Stimulated activated CD4-positive, alpha-beta T cell treated with anti-CD3 and anti-CD28 coated beads, TNF-alpha, amount 100 ng/mL, for 4 hours (primary cell): ENCODE measurements around the gene CNIH4.
"Not testable (repeated sequence)": the region's sequence is repeated elsewhere in the genome, so short reads cannot be mapped to it uniquely, and the experiment has no call there.

ENCODE experiments used
- DNase-seq, 3 experiments: peaks; one replicate each; pipeline ENCODE4 v3.0.0-alpha.2; 2020; ENCODE audit warnings: low read depth in 3 of 3

Gene CNIH4

DNA sequence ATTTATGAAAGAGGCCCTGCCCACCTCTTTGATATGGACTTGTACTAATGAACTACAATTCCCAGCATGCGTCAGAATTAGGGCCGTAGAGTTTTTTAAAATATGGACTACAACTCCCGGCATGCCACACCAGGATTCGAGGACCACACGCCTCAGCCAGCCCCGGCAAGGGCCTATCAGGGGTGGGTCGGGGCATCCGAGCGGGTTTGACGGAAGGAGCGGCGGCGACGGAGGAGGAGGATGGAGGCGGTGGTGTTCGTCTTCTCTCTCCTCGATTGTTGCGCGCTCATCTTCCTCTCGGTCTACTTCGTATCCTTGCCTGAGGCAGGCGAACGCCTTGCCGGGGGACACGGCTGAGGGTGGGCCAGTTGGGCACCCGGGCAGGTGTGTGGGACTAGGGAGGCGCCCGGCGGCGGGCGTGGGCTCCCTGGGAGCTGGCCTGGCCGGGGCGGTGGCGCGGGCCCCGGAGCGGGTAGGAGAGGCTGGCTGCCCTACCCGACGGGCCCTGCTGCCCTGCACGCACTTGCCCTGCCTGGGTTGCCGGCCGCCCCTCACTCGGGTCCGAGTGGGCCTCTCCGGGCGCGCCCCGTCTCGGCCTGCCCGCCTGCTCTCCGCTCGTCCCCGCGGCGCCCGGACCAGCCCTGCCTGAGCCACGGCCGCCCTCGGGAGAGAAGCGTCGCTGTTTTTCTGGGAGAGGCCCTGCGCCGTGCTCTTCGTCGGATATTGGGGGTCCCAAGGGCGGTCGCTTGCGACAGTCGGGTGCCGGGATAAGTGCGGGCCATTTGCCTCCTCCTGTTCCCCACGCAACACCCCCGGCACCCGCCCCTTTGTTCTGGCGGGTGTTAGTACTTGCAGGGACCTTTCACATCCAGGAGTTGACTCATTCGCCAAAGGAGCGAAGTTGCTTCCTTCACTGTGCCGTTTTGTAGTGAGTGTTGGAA lies at the start of gene CNIH4:
TSS of gene CNIH4 (plus strand) at position 195 of the 941 bp plus-strand sequence. CDS start at position 241, 46 bp downstream.
- peak; percentile 64 to 83 (median 78) for DNase-seq

- DNase-seq = no peak
These were observed 48.6 kb upstream of the CNIH4 start for GRCh38 chr1:224308064-224308463.

DNA sequence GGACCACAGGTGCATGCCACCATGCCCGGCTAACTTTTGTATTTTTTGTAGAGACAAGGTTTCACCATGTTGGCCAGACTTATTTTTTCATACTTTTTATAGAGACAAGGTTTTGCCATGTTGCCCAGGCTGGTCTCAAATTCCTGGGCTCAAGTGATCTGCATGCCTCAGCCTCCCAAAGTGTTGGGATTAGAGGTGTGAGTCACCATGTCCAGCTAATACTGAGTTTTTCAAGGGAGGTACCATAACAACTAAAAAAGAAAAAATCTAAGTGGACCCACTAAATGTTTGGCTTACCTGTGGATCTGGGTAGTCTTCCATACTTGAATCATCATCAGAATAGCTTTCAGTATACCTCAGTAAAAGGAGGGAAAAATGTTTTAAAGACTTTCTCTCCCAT lies 45.2 kb upstream of the CNIH4 start:
- not testable (repeated sequence) for DNase-seq

GRCh38 chr1:224312025-224312424 lies 44.7 kb upstream of the CNIH4 start:
- DNase-seq = no peak

DNA sequence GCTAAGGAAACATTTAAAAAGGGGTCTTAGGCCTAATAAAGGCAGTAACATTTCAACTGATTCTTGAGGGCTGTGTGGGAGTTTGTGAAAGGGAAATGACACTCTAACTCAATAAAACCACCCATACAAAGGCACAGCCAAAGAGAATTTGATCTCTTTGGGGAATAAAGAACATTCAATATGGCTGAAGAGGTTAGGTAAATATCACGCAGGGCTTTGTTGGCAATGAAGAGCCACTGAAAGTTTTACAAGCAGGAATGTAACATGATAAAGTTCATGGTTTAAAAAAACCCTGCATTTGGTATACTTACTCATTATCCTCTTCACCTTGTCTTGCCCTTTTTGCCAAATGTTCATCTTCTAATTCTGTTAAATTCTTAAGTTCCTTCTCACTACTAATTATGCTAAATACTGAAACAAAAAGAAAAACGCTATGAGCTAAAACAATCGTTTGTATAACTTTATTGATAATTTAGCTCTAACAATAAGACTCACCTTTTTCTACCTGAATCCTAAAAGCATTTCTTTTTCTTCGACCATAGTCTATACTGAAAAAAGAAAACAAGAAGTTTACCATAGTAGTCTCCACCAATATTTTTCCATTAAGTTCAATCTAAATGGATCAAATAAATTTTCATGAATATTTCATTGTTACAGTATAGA lies 39.2 kb upstream of the CNIH4 start:
- no peak for DNase-seq

- DNase-seq = no peak
These were observed 35.0 kb upstream of the CNIH4 start for GRCh38 chr1:224321706-224322105.

GRCh38 chr1:224325959-224326358 lies 30.7 kb upstream of the CNIH4 start:
- no peak for DNase-seq

DNA sequence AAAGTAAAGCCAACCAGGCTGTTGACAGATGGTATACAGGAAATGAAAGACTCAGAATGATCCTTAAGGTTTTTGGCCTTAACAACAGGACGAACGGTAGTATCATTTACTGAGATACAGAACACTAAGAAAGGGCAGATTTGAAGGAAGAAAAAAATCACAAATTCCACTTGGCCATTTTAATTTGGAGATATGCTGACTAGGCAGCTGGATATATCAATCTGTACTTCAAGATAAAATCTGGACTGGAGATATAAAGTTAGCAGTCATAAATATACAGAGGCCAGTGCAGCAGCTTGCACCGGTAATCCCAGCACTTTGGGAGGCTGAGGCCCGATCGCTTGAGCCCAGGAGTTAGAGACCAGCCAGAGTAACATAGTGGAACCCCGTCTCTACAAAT lies 28.0 kb upstream of the CNIH4 start:
- DNase-seq = no peak

- DNase-seq = no peak
These were observed 27.2 kb upstream of the CNIH4 start for GRCh38 chr1:224329484-224329841.

- DNase-seq = peak; percentile 55 to 63 (median 61)
These were observed 26.6 kb upstream of the CNIH4 start, which contains the start of gene NVL for GRCh38 chr1:224329842-224330753. NVL (minus strand) TSS chr1:224330172; CDS start chr1:224330127, 45 bp downstream.

DNA sequence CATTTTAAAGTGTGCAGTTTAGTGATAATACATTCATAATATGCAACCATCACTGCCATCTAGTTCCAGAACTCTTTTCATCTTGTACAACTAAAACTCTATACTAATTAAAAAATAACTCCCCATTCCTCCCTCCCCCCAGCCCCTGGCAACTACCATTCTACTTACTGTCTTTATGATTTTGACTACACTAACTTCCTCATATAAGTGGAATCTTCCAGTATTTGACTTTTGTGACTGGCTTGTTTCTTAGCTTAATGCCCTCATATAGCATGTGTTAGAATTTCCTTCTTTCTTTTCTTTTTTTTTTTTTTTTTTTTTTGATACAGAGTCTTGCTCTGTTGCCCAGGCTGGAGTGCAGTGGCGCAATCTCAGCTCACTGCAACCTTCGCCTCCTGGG lies 25.4 kb upstream of the CNIH4 start:
- no peak for DNase-seq

DNA sequence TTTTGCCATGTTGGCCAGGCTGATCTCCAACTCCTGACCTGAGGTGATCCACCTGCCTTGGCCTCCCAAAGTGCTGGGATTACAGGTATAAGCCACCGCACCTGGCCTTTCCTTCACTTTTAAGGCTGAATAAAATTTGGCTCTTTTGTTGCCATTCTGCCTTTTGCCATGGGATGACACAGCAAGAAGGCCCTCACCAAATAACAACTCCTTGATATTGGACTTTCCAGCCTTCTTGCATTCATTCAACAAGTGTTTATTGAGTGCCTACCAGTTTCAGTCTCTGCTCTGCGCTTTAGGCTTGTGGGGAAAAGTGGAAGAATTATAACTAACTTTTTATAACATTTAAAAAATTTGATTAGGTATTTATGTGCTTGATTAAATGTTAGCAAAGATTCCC lies 24.9 kb upstream of the CNIH4 start:
- no peak for DNase-seq

GRCh38 chr1:224333309-224333926 lies 23.3 kb upstream of the CNIH4 start:
- DNase-seq = no peak

- no peak for DNase-seq
These were observed 22.5 kb upstream of the CNIH4 start for GRCh38 chr1:224333939-224334786.

DNA sequence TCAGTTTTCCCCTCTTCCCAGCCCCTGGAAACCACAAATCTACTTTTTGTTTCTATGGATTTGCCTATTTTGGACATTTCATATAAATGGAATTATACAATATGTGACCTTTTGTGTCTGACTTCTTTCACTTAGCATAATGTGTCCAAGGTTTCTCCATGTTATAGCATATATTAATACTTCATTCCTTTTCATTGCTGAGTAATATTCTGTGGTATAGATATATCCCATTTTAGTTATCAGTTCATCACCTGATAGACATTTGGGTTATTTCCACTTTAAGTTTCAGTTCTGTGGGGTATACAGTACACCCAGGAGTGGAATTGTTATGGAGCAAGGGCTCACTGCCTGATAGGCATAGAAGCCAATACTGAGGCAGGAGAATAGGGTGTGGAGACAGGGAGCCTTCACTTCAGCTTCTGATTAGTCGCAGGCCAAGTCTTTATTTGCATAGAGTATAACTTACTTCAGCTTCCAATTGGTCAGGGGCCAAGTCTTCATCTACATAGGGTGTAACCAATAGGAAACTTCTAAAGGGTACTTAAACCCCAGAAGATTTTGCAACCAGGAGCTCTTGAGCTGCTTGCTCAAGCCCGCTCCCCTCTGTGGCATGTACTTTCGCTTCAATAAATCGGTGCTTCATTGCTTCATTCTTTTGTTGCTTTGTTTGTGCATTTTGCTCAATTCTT lies 18.4 kb upstream of the CNIH4 start:
- no peak for DNase-seq

GRCh38 chr1:224339442-224340033 lies 17.1 kb upstream of the CNIH4 start:
- no peak for DNase-seq

DNA sequence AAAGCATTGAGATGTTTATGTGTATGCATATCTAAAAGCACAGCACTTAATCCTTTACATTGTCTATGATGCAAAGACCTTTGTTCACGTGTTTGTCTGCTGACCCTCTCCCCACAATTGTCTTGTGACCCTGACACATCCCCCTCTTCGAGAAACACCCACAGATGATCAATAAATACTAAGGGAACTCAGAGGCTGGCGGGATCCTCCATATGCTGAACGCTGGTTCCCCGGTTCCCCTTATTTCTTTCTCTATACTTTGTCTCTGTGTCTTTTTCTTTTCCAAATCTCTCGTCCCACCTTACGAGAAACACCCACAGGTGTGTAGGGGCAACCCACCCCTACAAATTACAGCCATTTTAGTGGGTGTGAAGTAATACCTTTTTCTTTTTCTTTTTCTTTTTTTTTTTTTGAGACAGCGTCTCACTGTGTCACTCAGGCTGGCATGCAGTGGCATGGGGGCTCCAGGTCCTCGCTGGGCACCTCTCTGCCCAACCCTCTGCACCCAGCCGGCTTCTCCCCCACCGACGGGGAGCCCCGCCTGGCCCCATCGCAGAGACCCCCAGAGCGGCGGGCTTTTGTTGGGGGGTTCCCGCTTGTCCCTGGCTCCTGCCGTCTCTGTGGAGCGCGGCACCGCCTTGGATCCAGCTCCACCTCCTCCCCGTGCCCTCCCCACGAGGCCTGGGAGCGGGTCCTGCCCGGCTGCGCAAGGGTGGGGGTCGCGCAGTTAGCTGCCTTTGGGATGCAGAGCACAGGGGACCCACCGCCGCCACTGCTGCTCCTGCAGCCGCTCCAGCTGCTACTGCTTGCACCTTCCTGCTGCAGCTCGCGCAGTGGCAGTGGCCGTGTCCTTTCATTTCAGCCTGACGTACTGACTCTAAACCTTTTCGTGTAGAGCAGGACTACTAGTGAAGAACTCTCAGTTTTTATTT lies 16.0 kb upstream of the CNIH4 start:
- DNase-seq = peak in 2 of 3 experiments; percentile 12 to 18

GRCh38 chr1:224343679-224344078 lies 13.0 kb upstream of the CNIH4 start:
- DNase-seq = no peak
